Measurements from ENCODE around the gene CNTN6. TPM values are rescaled to one million over a fixed set of nuclear protein-coding genes. Genes with fewer than 3 reads are reported as not detected.

Gene CNTN6
- polyA plus RNA-seq, 1 donor (not counting 4 experiments of a cell fraction or from before 2014, with no cell fraction given) = not detected

DNA sequence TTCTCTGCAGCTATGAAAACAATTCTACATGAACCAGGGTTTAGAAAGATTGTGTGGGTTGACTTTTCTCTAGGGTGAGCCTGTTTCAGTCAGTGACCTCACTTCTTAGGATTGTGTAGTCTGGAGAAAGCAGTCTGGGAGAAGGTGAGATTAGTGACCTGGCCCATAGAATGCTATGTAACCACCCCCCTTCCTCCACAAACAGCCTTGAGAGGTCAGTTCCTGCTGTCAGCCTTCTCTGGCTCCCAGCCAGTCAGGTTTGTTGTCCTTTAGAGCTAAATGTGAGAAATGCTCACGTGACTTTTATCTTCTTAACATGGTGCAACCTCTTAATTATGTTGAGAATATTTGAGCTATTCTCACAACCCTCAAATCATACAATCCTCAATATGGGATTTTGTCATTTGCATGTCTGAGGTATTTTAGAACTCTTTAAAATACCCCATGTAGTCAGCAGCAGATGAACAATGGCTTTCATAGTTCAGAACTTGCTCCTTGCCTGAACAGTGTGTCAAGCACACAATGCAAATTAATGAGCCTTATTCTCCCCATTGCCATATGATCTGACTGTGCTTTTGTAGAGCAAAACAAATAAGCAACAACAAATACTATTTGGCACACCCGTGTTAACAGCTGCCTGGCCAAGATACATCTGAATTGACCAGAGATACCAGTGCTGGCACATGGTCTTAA is 311.6 kb downstream of the CNTN6 start:
- H3K9me1 ChIP-seq (ENCODE audit: control insufficient read depth, extremely low read depth, insufficient read depth, low read length) = no peaks in the 10 kb centered on the region
- no peaks in the 10 kb centered on the region for H3K9me3 ChIP-seq (ENCODE audit: control insufficient read depth, low read depth, low read length)
- no peak for TF ChIP-seq EZH2 (IDR thresholded peaks at IDR 0.05; ENCODE audit: low read length)
- TF ChIP-seq, protein P1, sequence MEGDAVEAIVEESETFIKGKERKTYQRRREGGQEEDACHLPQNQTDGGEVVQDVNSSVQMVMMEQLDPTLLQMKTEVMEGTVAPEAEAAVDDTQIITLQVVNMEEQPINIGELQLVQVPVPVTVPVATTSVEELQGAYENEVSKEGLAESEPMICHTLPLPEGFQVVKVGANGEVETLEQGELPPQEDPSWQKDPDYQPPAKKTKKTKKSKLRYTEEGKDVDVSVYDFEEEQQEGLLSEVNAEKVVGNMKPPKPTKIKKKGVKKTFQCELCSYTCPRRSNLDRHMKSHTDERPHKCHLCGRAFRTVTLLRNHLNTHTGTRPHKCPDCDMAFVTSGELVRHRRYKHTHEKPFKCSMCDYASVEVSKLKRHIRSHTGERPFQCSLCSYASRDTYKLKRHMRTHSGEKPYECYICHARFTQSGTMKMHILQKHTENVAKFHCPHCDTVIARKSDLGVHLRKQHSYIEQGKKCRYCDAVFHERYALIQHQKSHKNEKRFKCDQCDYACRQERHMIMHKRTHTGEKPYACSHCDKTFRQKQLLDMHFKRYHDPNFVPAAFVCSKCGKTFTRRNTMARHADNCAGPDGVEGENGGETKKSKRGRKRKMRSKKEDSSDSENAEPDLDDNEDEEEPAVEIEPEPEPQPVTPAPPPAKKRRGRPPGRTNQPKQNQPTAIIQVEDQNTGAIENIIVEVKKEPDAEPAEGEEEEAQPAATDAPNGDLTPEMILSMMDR (optimal IDR thresholded peaks at IDR 0.05 in 1 of 3, IDR thresholded peaks at IDR 0.05 in 1 of 3, conservative IDR thresholded peaks at IDR 0.05 in 1 of 3; ENCODE audit: extremely low read depth in 1 of 3, insufficient read depth in 2 of 3, low read length in 3 of 3) = no peak
- FAIRE-seq = no peak
- no peak overlapping the region for H3K27ac ChIP-seq (ENCODE audit: control insufficient read depth, insufficient read depth, low read length)
- H3K36me3 ChIP-seq (ENCODE audit: control insufficient read depth in 2 of 2, extremely low read depth in 1 of 2, insufficient read depth in 2 of 2, low read length in 2 of 2) = no peaks in the 10 kb centered on the region
- no peaks in the 10 kb centered on the region for H4K20me1 ChIP-seq (ENCODE audit: control insufficient read depth, extremely low read depth, insufficient read depth, low read length)
- H3K9ac ChIP-seq (ENCODE audit: control insufficient read depth, extremely low read depth, insufficient read depth, low read length) = no peak overlapping the region
- H2AFZ ChIP-seq (ENCODE audit: control insufficient read depth, low read length) = no peak overlapping the region
- H3K27me3 ChIP-seq (ENCODE audit: control insufficient read depth, extremely low read depth, insufficient read depth, low read length) = no peaks in the 10 kb centered on the region
- DNase-seq (ENCODE audit: low read depth, low spot score) = no peak
- H3K4me2 ChIP-seq (ENCODE audit: control insufficient read depth, extremely low read depth, insufficient read depth, low read depth, low read length) = no peak overlapping the region
- H3K4me1 ChIP-seq (ENCODE audit: control insufficient read depth, extremely low read depth, insufficient read depth, low read length) = no peaks in the 10 kb centered on the region
- no peak overlapping the region for H3K4me3 ChIP-seq (ENCODE audit: control insufficient read depth in 2 of 3, extremely low read depth in 1 of 3, insufficient read depth in 2 of 3, low read depth in 1 of 3, low read length in 3 of 3)
- no peaks in the 10 kb centered on the region for H3K79me2 ChIP-seq (ENCODE audit: control insufficient read depth, insufficient read depth, low read length)
- dilution Hi-C loops (cut with MboI; ENCODE audit: extremely low pct_ligation_motif_present, low sequenced_read_pairs) = no loop called here

DNA sequence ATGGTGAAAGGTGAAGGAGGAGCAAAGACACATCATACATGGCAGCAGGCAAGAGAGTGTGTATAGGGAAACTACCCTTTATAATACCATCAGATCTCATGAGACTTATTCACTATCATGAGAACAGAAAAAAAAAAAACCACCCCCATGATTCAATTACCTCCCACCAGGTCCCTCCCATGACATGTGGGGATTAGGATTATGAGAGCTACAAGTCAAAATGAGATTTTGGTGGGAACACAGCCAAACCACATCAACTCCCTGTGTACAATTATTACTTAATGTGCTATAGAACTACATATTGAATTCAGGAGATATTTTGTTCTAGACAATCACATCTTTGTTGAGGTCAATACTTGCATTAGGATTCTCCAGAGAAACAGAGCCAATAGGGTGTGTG is 313.4 kb downstream of the CNTN6 start:
- dilution Hi-C loops (cut with MboI; ENCODE audit: extremely low pct_ligation_motif_present, low sequenced_read_pairs) = no loop called here
- FAIRE-seq = no peak

More for the DNA sequence above, 313.4 kb downstream of the CNTN6 start:
- DNase-seq (ENCODE audit: low read depth, low spot score) = no peak
- no peaks in the 10 kb centered on the region for H3K9me1 ChIP-seq (ENCODE audit: control insufficient read depth, extremely low read depth, insufficient read depth, low read length)
- no peaks in the 10 kb centered on the region for H3K9me3 ChIP-seq (ENCODE audit: control insufficient read depth, low read depth, low read length)
- no peaks in the 10 kb centered on the region for H4K20me1 ChIP-seq (ENCODE audit: control insufficient read depth, extremely low read depth, insufficient read depth, low read length)
- H3K4me3 ChIP-seq (ENCODE audit: control insufficient read depth in 2 of 3, extremely low read depth in 1 of 3, insufficient read depth in 2 of 3, low read depth in 1 of 3, low read length in 3 of 3) = no peak overlapping the region
- no peak overlapping the region for H3K9ac ChIP-seq (ENCODE audit: control insufficient read depth, extremely low read depth, insufficient read depth, low read length)
- H3K27ac ChIP-seq (ENCODE audit: control insufficient read depth, insufficient read depth, low read length) = no peak overlapping the region
- H3K79me2 ChIP-seq (ENCODE audit: control insufficient read depth, insufficient read depth, low read length) = no peaks in the 10 kb centered on the region
- H3K27me3 ChIP-seq (ENCODE audit: control insufficient read depth, extremely low read depth, insufficient read depth, low read length) = no peaks in the 10 kb centered on the region
- H3K4me2 ChIP-seq (ENCODE audit: control insufficient read depth, extremely low read depth, insufficient read depth, low read depth, low read length) = no peak overlapping the region
- no peaks in the 10 kb centered on the region for H3K36me3 ChIP-seq (ENCODE audit: control insufficient read depth in 2 of 2, extremely low read depth in 1 of 2, insufficient read depth in 2 of 2, low read length in 2 of 2)
- H3K4me1 ChIP-seq (ENCODE audit: control insufficient read depth, extremely low read depth, insufficient read depth, low read length) = no peaks in the 10 kb centered on the region
- TF ChIP-seq EZH2 (IDR thresholded peaks at IDR 0.05; ENCODE audit: low read length) = no peak
- TF ChIP-seq, protein P1 (optimal IDR thresholded peaks at IDR 0.05 in 1 of 3, IDR thresholded peaks at IDR 0.05 in 1 of 3, conservative IDR thresholded peaks at IDR 0.05 in 1 of 3; ENCODE audit: extremely low read depth in 1 of 3, insufficient read depth in 2 of 3, low read length in 3 of 3) = no peak
- no peak overlapping the region for H2AFZ ChIP-seq (ENCODE audit: control insufficient read depth, low read length)

All from keratinocyte (primary cell).